Right lobe of liver (tissue), 6 donors: ENCODE measurements around the gene PYGL. TPM values are rescaled to one million over a fixed set of nuclear protein-coding genes. Genes with fewer than 3 reads are reported as not detected.

Experiments used
- ATAC-seq, 4 donors: fragments of 200-7000 bp; cut with Tn5 transposase; one replicate each; pipeline ENCODE4 v1.9.1; 2020; ENCODE audit warnings: mild to moderate bottlenecking in 4 of 4, moderate library complexity in 4 of 4
- DNase-seq, 3 donors: peaks; one replicate each; pipeline ENCODE4 v3.0.0-alpha.2; 2020
- H3K27ac ChIP-seq, 3 donors: fragments of 200-600 bp; one replicate each; pipeline ENCODE4 v1.8.0; 2022
- H3K27me3 ChIP-seq, 2 donors: fragments of 200-600 bp; one replicate each; pipeline ENCODE4 v1.8.0; 2022
- H3K36me3 ChIP-seq, 4 donors: fragments of 200-600 bp; sonication (generic) in 1 of 4; one replicate each; pipeline versions ENCODE4 v1.5.1 to v1.8.0; 2017 to 2022; ENCODE audit warnings: control low read depth in 1 of 4
- H3K4me1 ChIP-seq, 4 donors: fragments of 200-600 bp; sonication (generic) in 1 of 4; one replicate each; pipeline versions ENCODE4 v1.5.1 to v1.8.0; 2017 to 2022; ENCODE audit warnings: control low read depth in 1 of 4
- H3K4me3 ChIP-seq, 3 donors: fragments of 200-600 bp; one replicate each; pipeline ENCODE4 v1.8.0; 2022
- H3K9me3 ChIP-seq, 4 donors: fragments of 200-600 bp; sonication (generic) in 1 of 4; one replicate each; pipeline versions ENCODE4 v1.5.1 to v1.8.0; 2017 to 2022; ENCODE audit warnings: control low read depth in 1 of 4
- POLR2A ChIP-seq: fragments of 450-650 bp; IDR thresholded peaks from one replicate; pipeline ENCODE4 v1.6.1; 2017; ENCODE audit warnings: antibody characterized with exemption, mild to moderate bottlenecking
- WGBS: methylation state at CpG from one replicate; pipeline ENCODE4 v1.1.6; 2018; ENCODE audit warnings: low coverage, low lambda C conversion rate; ENCODE audit not compliant: insufficient coverage; ENCODE audit errors: missing lambda C conversion rate; 5-methylcytosine and 5-hydroxymethylcytosine counted together
- intact Hi-C, 2 donors: fragments of 100-400 bp; cut with DNase I; formaldehyde crosslinking; loops; one replicate each; pipeline versions ENCODE4 v1.11.2 to v1.14.1; 2022
- total RNA-seq, 6 experiments: library from RNA; depleted of rRNA in 2 of 6; stranded (reverse); fragments of >200 nt in 2 of 6; fragmentation: NEBNext Ultra II Directional in 3 of 6; extraction: Animal tissue kit (Norgen Biotek cat#: 25700) in 3 of 6; gene quantifications; one replicate each; pipeline versions ENCODE4 v1.1.0 to v1.2.4, GENCODE V29; 2016 to 2023
- TF ChIP-seq, protein P1 (sequence below), 4 donors: fragments of 200-600 bp in 3 of 4; fragments of 450-650 bp in 1 of 4; IDR thresholded peaks; one replicate each; pipeline versions ENCODE4 v1.5.1 to v1.8.0; 2016 to 2022; ENCODE audit warnings: antibody characterized with exemption in 4 of 4, mild to moderate bottlenecking in 2 of 4
- donor health status: DM: no; HTN: yes; CAD: no.
- donor health status: DM: no; HTN: no; CAD: no.
- donor health status: DM: no; HTN: no; CAD: no.
- donor health status: DM: no; HTN: yes; CAD: no.
- donor health status: DM: no; HTN: yes; CAD: no.

The PYGL gene
- total RNA-seq, 6 experiments from 2014 or later = 80.1 to 130 (median 107) TPM

GRCh38 chr14:50871228-50871627 lies 73.1 kb downstream of the PYGL start:
- H3K27me3 ChIP-seq = peaks cover 0 to 11% of the 10 kb centered on the region in 2 donors
- intact Hi-C loops = no loop called here
- H3K4me1 ChIP-seq = peaks cover 0 to 6% (median 0%) of the 10 kb centered on the region in 4 donors
- H3K27ac ChIP-seq = no peak overlapping the region
- H3K4me3 ChIP-seq = no peak overlapping the region
- WGBS = 84% methylated on average over 3 of the region's 5 CpGs
- ATAC-seq (no peak), DNase-seq (no peak)
- no peaks in the 10 kb centered on the region for H3K9me3 ChIP-seq
- no peaks in the 10 kb centered on the region for H3K36me3 ChIP-seq
- TF ChIP-seq POLR2A = no peak
- TF ChIP-seq, protein P1, sequence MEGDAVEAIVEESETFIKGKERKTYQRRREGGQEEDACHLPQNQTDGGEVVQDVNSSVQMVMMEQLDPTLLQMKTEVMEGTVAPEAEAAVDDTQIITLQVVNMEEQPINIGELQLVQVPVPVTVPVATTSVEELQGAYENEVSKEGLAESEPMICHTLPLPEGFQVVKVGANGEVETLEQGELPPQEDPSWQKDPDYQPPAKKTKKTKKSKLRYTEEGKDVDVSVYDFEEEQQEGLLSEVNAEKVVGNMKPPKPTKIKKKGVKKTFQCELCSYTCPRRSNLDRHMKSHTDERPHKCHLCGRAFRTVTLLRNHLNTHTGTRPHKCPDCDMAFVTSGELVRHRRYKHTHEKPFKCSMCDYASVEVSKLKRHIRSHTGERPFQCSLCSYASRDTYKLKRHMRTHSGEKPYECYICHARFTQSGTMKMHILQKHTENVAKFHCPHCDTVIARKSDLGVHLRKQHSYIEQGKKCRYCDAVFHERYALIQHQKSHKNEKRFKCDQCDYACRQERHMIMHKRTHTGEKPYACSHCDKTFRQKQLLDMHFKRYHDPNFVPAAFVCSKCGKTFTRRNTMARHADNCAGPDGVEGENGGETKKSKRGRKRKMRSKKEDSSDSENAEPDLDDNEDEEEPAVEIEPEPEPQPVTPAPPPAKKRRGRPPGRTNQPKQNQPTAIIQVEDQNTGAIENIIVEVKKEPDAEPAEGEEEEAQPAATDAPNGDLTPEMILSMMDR (IDR thresholded peaks at IDR 0.05) = no peak

GRCh38 chr14:50865391-50866076 lies 78.7 kb downstream of the PYGL start:
- Histone ChIP-seq H3K4me1 (no peaks in the 10 kb centered on the region), H3K4me3 (no peak overlapping the region), H3K36me3 (no peaks in the 10 kb centered on the region), H3K27me3 (no peaks in the 10 kb centered on the region), H3K9me3 (no peaks in the 10 kb centered on the region), H3K27ac (no peak overlapping the region)
- DNase-seq = no peak
- 51% methylated on average over 11 of the region's 11 CpGs for WGBS
- intact Hi-C loops = no loop called here
- TF ChIP-seq, protein P1 (IDR thresholded peaks at IDR 0.05) = no peak
- no peak for TF ChIP-seq POLR2A
- ATAC-seq = peak; percentile 35 to 59 (median 44)

- DNase-seq = no peak
- Histone ChIP-seq H3K36me3 (no peaks in the 10 kb centered on the region), H3K9me3 (no peaks in the 10 kb centered on the region), H3K4me3 (no peak overlapping the region), H3K4me1 (peaks cover 0 to 6% (median 0%) of the 10 kb centered on the region in 4 donors), H3K27me3 (no peaks in the 10 kb centered on the region), H3K27ac (no peak overlapping the region)
- WGBS = 83% methylated on average over 4 of the region's 5 CpGs
- intact Hi-C loops = no loop called here
- TF ChIP-seq, protein P1 (IDR thresholded peaks at IDR 0.05) = no peak
- no peak for TF ChIP-seq POLR2A
- no peak for ATAC-seq
These were observed 79.3 kb downstream of the PYGL start for GRCh38 chr14:50864946-50865345.

DNA sequence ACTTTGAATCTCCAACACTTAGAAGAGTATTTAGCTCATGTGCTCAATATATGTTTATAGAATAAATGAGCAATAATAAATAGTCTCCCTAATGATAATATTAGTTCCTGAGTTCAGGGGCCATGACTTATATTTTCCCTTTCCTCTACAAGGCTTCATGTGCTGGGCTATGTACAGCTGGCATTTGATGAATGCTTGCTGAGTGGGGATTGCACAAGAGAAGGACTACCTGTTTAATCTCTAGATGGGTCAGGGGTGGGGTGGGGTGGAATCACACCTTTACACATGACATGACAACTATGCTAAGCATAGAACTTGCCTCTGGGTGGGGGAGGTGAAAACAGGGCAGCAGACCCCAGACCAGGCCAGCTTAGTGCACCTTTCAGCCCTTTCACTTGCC lies 80.0 kb downstream of the PYGL start:
- Histone ChIP-seq H3K4me1 (peaks cover 0 to 6% (median 0%) of the 10 kb centered on the region in 4 donors), H3K4me3 (no peak overlapping the region), H3K27me3 (no peaks in the 10 kb centered on the region), H3K36me3 (no peaks in the 10 kb centered on the region), H3K27ac (no peak overlapping the region), H3K9me3 (no peaks in the 10 kb centered on the region)
- ATAC-seq = no peak
- TF ChIP-seq, protein P1 (IDR thresholded peaks at IDR 0.05) = no peak
- no peak for TF ChIP-seq POLR2A
- DNase-seq = no peak
- intact Hi-C loops = no loop called here
